ENCODE data around the gene CPLX1. TPM values are rescaled to one million over a fixed set of nuclear protein-coding genes. Genes with fewer than 3 reads are reported as not detected.

The CPLX1 gene
- total RNA-seq, 2 donors from 2014 or later: 1.0 to 1.9 TPM

DNA sequence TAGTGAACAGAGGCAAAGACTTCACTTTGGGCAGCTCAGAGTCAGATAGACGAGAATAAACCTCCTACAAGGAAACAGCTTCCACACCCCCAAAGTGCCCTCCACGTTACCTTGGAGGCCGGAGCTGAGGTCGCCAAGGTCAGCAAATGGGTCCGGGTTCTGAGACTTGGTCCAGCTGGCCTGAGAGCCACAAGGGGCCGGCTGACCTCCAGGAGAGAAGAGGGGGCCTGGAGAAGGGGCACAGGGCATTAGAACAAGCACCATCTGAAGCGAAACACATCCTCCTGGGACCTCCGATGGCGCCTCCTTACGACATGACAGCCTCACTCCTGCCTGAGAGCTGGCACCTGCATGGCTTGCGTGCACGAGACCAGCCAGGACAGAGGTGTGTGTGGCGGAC lies 33.6 kb upstream of the CPLX1 start:
- Mint-ChIP-seq H3K27me3 (ENCODE audit: insufficient read depth) (no peaks in the 10 kb centered on the region), H3K4me3 (no peak overlapping the region), H3K27ac (no peak overlapping the region), H3K36me3 (ENCODE audit: low read depth) (peaks cover 80% of the 10 kb centered on the region), H3K4me1 (no peaks in the 10 kb centered on the region), H3K9me3 (no peaks in the 10 kb centered on the region)
- TF ChIP-seq, protein P1, sequence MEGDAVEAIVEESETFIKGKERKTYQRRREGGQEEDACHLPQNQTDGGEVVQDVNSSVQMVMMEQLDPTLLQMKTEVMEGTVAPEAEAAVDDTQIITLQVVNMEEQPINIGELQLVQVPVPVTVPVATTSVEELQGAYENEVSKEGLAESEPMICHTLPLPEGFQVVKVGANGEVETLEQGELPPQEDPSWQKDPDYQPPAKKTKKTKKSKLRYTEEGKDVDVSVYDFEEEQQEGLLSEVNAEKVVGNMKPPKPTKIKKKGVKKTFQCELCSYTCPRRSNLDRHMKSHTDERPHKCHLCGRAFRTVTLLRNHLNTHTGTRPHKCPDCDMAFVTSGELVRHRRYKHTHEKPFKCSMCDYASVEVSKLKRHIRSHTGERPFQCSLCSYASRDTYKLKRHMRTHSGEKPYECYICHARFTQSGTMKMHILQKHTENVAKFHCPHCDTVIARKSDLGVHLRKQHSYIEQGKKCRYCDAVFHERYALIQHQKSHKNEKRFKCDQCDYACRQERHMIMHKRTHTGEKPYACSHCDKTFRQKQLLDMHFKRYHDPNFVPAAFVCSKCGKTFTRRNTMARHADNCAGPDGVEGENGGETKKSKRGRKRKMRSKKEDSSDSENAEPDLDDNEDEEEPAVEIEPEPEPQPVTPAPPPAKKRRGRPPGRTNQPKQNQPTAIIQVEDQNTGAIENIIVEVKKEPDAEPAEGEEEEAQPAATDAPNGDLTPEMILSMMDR (conservative IDR thresholded peaks at IDR 0.05): no peak
- Histone ChIP-seq H3K9ac (ENCODE audit: extremely low read depth, low read length, poor library complexity, severe bottlenecking) (no peak overlapping the region), H3K27me3 (ENCODE audit: control insufficient read depth, insufficient read depth, low read length, poor library complexity, severe bottlenecking) (no peaks in the 10 kb centered on the region), H3K9me3 (ENCODE audit: control insufficient read depth, low read length) (no peaks in the 10 kb centered on the region), H3K4me3 (ENCODE audit: low read length) (no peak overlapping the region), H3K27ac (ENCODE audit: low read depth, low read length) (no peak overlapping the region), H3K4me1 (ENCODE audit: control insufficient read depth, insufficient read depth, low read length) (no peaks in the 10 kb centered on the region), H3K36me3 (ENCODE audit: control insufficient read depth, insufficient read depth, low read length) (peaks cover 44% of the 10 kb centered on the region)
- WGBS, 2 experiments (ENCODE audit: insufficient coverage in 1 of 2, insufficient read length in 1 of 2): 97% methylated on average over 10 to 13 of the region's 13 CpGs
- no peak for DNase-seq

DNA sequence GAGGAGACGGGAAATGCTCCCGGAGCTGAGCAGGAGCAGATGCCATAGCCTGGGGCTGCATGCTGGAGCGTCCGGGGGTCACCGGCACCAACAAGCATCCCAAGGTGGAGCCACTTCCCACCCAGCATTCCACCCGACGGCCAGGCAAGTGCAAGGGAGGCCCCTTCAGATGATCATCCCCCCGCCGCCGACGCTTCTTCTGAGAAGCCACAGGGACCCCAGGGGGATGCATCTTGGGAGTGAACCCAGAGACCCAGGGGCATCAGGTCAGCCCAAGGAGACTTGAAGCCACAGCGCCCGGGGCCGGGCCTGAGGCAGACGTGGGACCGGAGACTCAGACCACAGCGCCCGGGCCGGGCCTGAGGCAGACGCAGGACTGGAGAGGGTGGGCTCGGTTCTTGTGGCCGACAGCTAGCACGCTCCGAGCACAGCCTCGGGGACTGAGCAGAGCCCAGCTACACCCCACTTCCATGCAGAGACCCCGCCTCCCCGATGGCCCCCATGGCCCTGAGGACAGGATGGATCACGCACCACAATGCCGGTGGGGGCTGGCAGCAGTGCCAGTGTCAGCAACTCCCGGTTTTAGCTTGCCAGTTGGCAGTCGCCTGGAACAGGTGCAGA lies 33.0 kb upstream of the CPLX1 start:
- no peak overlapping the region for H3K4me3 Mint-ChIP-seq

DNA sequence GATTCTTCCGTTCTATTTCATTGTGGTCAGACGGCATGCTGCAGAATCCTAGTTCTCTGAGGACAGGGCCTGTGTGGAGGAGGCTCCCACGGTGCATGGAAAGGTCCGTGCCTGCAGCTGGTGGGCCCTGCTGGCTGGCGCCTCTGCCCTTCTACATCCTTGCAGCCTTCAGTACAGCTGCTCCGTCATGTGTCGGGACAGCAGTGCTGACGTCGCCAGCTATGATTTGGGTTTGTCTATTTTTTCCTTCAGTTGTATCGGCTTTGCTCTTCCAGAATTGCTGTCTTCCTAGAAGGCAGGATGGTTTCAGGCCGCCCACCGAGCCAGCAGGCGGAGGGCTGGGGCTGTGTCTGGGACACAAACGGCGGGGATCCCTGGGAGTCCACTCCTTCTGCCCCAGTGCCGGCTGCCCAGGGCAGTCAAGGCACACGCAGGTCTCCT lies 32.1 kb upstream of the CPLX1 start:
- Histone ChIP-seq H3K4me3 (ENCODE audit: low read length) (no peak overlapping the region), H3K36me3 (ENCODE audit: control insufficient read depth, insufficient read depth, low read length) (peaks cover 44% of the 10 kb centered on the region), H3K27ac (ENCODE audit: low read depth, low read length) (no peak overlapping the region), H3K9ac (ENCODE audit: extremely low read depth, low read length, poor library complexity, severe bottlenecking) (no peak overlapping the region), H3K4me1 (ENCODE audit: control insufficient read depth, insufficient read depth, low read length) (no peaks in the 10 kb centered on the region), H3K9me3 (ENCODE audit: control insufficient read depth, low read length) (no peaks in the 10 kb centered on the region), H3K27me3 (ENCODE audit: control insufficient read depth, insufficient read depth, low read length, poor library complexity, severe bottlenecking) (no peaks in the 10 kb centered on the region)
- WGBS, 2 experiments (ENCODE audit: insufficient coverage in 1 of 2, insufficient read length in 1 of 2): 92 to 94% methylated on average over 15 to 17 of the region's 17 CpGs
- Mint-ChIP-seq H3K9me3 (no peaks in the 10 kb centered on the region), H3K4me3 (no peak overlapping the region), H3K4me1 (no peaks in the 10 kb centered on the region), H3K36me3 (ENCODE audit: low read depth) (peaks cover 79% of the 10 kb centered on the region), H3K27me3 (ENCODE audit: insufficient read depth) (no peaks in the 10 kb centered on the region), H3K27ac (no peak overlapping the region)
- TF ChIP-seq, protein P1 (conservative IDR thresholded peaks at IDR 0.05): no peak
- DNase-seq: no peak

More for the DNA sequence above, 33.0 kb upstream of the CPLX1 start:
- Histone ChIP-seq H3K36me3 (ENCODE audit: control insufficient read depth, insufficient read depth, low read length) (peaks cover 47% of the 10 kb centered on the region), H3K27me3 (ENCODE audit: control insufficient read depth, insufficient read depth, low read length, poor library complexity, severe bottlenecking) (no peaks in the 10 kb centered on the region), H3K9me3 (ENCODE audit: control insufficient read depth, low read length) (no peaks in the 10 kb centered on the region), H3K4me3 (ENCODE audit: low read length) (no peak overlapping the region), H3K4me1 (ENCODE audit: control insufficient read depth, insufficient read depth, low read length) (no peaks in the 10 kb centered on the region), H3K27ac (ENCODE audit: low read depth, low read length) (no peak overlapping the region), H3K9ac (ENCODE audit: extremely low read depth, low read length, poor library complexity, severe bottlenecking) (no peak overlapping the region)
- no peaks in the 10 kb centered on the region for H3K4me1 Mint-ChIP-seq
- WGBS, 2 experiments (ENCODE audit: insufficient coverage in 1 of 2, insufficient read length in 1 of 2): 93 to 96% methylated on average over 27 to 31 of the region's 31 CpGs
- peaks cover 80% of the 10 kb centered on the region for H3K36me3 Mint-ChIP-seq (ENCODE audit: low read depth)
- no peaks in the 10 kb centered on the region for H3K9me3 Mint-ChIP-seq
- H3K27me3 Mint-ChIP-seq (ENCODE audit: insufficient read depth): no peaks in the 10 kb centered on the region
- TF ChIP-seq, protein P1 (conservative IDR thresholded peaks at IDR 0.05): no peak
- H3K27ac Mint-ChIP-seq: no peak overlapping the region
- DNase-seq: no peak
